NT2/D1 (cell line): ENCODE results near the gene NSDHL.

Experiments
- SUZ12 ChIP-seq: IDR thresholded peaks from 2 replicates; pipeline ENCODE4 v1.6.1; 2011; ENCODE audit not compliant: insufficient read length, insufficient read depth; ENCODE audit errors: extremely low read depth
- YY1 ChIP-seq: IDR thresholded peaks from 2 replicates; pipeline ENCODE4 v1.6.1; 2011; ENCODE audit not compliant: insufficient read length, insufficient read depth
- ZNF274 ChIP-seq: IDR thresholded peaks from 2 replicates; pipeline ENCODE4 v1.6.1; 2011; ENCODE audit warnings: mild to moderate bottlenecking, low read depth, low read length

- TF ChIP-seq YY1 (no peak), SUZ12 (no peak), ZNF274 (no peak)
These were observed 82.5 kb downstream of the NSDHL start for GRCh38 chrX:152913346-152913745.
